Gastroesophageal sphincter (tissue), 4 donors: ENCODE measurements around the gene ACIN1. TPM values are rescaled to one million over a fixed set of nuclear protein-coding genes. Genes with fewer than 3 reads are reported as not detected.

ENCODE experiments used
- ATAC-seq: fragments of 150-250 bp; one replicate; pipeline ENCODE4 v1.9.1; 2016; ENCODE audit warnings: mild to moderate bottlenecking, moderate library complexity
- H3K27ac ChIP-seq, 4 donors: fragments of 200-600 bp; sonication (generic) in 3 of 4; 1 replicate in 3 of 4; 2 replicates in 1 of 4; pipeline ENCODE4 v1.5.1; 2016 to 2019
- H3K27me3 ChIP-seq: fragments of 200-600 bp; sonication (generic); one replicate; pipeline ENCODE4 v1.5.1; 2019
- H3K36me3 ChIP-seq, 2 donors: fragments of 200-600 bp; sonication (generic); one replicate each; pipeline ENCODE4 v1.5.1; 2019; ENCODE audit warnings: control low read depth in 1 of 2
- H3K4me1 ChIP-seq, 3 donors: fragments of 200-600 bp; sonication (generic); 1 replicate in 2 of 3; 2 replicates in 1 of 3; pipeline ENCODE4 v1.5.1; 2016 to 2019; ENCODE audit warnings: control low read depth in 2 of 3
- H3K4me3 ChIP-seq, 2 donors: fragments of 200-600 bp; sonication (generic); one replicate each; pipeline ENCODE4 v1.5.1; 2019; ENCODE audit warnings: mild to moderate bottlenecking in 1 of 2, moderate library complexity in 1 of 2
- H3K9me3 ChIP-seq, 3 donors: fragments of 200-600 bp; sonication (generic); one replicate each; pipeline ENCODE4 v1.5.1; 2017 to 2019; ENCODE audit warnings: control low read depth in 2 of 3
- EP300 ChIP-seq: sonication (generic); formaldehyde crosslinking; IDR thresholded peaks from one replicate; pipeline ENCODE4 v1.6.1; 2017; ENCODE audit warnings: antibody characterized with exemption, mild to moderate bottlenecking
- POLR2A ChIP-seq, 2 donors: fragments of 450-650 bp; IDR thresholded peaks; one replicate each; pipeline ENCODE4 v1.6.1; 2017; ENCODE audit warnings: antibody characterized with exemption in 2 of 2, mild to moderate bottlenecking in 2 of 2, moderate library complexity in 1 of 2
- POLR2AphosphoS5 ChIP-seq: sonication (generic); formaldehyde crosslinking; IDR thresholded peaks from one replicate; pipeline ENCODE4 v1.6.1; 2017; ENCODE audit warnings: antibody characterized with exemption
- WGBS, 2 donors: methylation state at CpG; one replicate each; pipeline ENCODE4 v1.1.5; 2018; ENCODE audit warnings: low coverage in 1 of 2; 5-methylcytosine and 5-hydroxymethylcytosine counted together
- total RNA-seq, 4 donors: library from RNA; depleted of rRNA; stranded (reverse); fragments of >200 nt; gene quantifications; one replicate each; pipeline ENCODE4 v1.1.0, GENCODE V29; 2016
- TF ChIP-seq, protein P1 (sequence below), 4 experiments: fragments of 200-600 bp in 2 of 4; fragments of 450-650 bp in 2 of 4; sonication (generic) in 1 of 4; IDR thresholded peaks; one replicate each; pipeline ENCODE4 v1.5.1; 2017 to 2019; ENCODE audit warnings: antibody characterized with exemption in 4 of 4, mild to moderate bottlenecking in 2 of 4, moderate library complexity in 2 of 4

Gene ACIN1
- total RNA-seq, 4 donors from 2014 or later = 55.7 to 121 (median 91.8) TPM

DNA sequence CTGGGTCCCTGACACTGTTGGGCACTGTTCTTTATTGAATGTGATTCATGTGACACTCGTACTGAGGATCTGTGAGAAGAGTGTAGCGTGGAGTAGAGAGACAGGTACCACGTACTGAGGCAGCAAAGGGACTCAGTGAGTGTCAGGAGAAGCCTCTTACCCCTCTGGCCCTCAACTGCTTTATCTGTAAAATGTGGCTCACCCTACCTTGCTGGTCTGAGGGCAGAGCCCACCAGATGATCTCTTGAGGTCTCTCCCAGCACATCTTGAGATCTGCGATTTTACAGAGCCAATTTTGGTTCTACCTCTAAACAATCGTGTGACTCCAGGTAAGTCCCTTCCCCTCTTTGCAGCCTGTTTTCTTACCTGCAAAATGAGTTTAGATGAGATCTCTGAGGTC, 21.0 kb upstream of the ACIN1 start:
- Histone ChIP-seq H3K27ac (no peak overlapping the region), H3K4me3 (no peak overlapping the region), H3K9me3 (no peaks in the 10 kb centered on the region), H3K36me3 (no peaks in the 10 kb centered on the region), H3K27me3 (peaks cover 59% of the 10 kb centered on the region), H3K4me1 (peaks cover 0 to 3% (median 0%) of the 10 kb centered on the region in 3 donors)
- WGBS, 2 donors = 75 to 94% methylated on average over 2 to 3 of the region's 5 CpGs
- ATAC-seq = no peak
- no peak for TF ChIP-seq POLR2A (IDR thresholded peaks at IDR 0.05)
- no peak for TF ChIP-seq EP300
- no peak for TF ChIP-seq POLR2AphosphoS5
- TF ChIP-seq, protein P1, sequence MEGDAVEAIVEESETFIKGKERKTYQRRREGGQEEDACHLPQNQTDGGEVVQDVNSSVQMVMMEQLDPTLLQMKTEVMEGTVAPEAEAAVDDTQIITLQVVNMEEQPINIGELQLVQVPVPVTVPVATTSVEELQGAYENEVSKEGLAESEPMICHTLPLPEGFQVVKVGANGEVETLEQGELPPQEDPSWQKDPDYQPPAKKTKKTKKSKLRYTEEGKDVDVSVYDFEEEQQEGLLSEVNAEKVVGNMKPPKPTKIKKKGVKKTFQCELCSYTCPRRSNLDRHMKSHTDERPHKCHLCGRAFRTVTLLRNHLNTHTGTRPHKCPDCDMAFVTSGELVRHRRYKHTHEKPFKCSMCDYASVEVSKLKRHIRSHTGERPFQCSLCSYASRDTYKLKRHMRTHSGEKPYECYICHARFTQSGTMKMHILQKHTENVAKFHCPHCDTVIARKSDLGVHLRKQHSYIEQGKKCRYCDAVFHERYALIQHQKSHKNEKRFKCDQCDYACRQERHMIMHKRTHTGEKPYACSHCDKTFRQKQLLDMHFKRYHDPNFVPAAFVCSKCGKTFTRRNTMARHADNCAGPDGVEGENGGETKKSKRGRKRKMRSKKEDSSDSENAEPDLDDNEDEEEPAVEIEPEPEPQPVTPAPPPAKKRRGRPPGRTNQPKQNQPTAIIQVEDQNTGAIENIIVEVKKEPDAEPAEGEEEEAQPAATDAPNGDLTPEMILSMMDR (IDR thresholded peaks at IDR 0.05) = no peak

GRCh38 chr14:23115039-23115731, 20.2 kb upstream of the ACIN1 start:
- TF ChIP-seq POLR2A (IDR thresholded peaks at IDR 0.05) = no peak
- TF ChIP-seq, protein P1 (IDR thresholded peaks at IDR 0.05) = no peak
- TF ChIP-seq EP300 = no peak
- peak; percentile 9 for TF ChIP-seq POLR2AphosphoS5
- Histone ChIP-seq H3K36me3 (no peaks in the 10 kb centered on the region), H3K27me3 (peaks cover 61% of the 10 kb centered on the region), H3K27ac (no peak overlapping the region), H3K9me3 (no peaks in the 10 kb centered on the region), H3K4me3 (no peak overlapping the region), H3K4me1 (no peaks in the 10 kb centered on the region)
- WGBS, 2 donors = 13 to 48% methylated on average over 2 to 4 of the region's 10 CpGs
- no peak for ATAC-seq

DNA sequence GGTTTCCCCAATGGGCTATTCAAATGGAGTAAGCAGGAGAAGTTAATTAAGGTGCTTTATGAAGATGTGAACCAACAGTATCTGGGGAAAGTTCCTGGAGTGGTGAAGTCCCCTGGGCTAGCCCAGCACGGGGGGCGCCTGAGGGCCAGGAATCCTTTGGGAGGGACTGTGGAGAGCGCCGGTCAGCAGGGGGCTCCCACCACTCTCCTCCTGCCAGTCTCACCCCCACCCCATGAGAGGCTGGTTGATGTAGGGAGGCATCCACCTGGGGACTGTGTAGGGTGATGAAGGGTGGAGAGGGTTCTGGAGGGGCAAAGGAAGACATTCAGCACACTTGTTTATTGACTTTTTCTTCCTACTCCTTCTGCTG, 19.7 kb upstream of the ACIN1 start:
- H3K36me3 ChIP-seq = no peaks in the 10 kb centered on the region
- H3K4me1 ChIP-seq = no peaks in the 10 kb centered on the region
- ATAC-seq = no peak
- H3K27me3 ChIP-seq = peaks cover 61% of the 10 kb centered on the region
- no peak overlapping the region for H3K27ac ChIP-seq
- TF ChIP-seq POLR2A (IDR thresholded peaks at IDR 0.05) (no peak), EP300 (no peak), POLR2AphosphoS5 (no peak)
- TF ChIP-seq, protein P1 (IDR thresholded peaks at IDR 0.05) = no peak
- WGBS, 2 donors = 20 to 80% methylated on average over 1 to 3 of the region's 4 CpGs
- H3K4me3 ChIP-seq = no peak overlapping the region
- no peaks in the 10 kb centered on the region for H3K9me3 ChIP-seq

- H3K27me3 ChIP-seq = peaks cover 61% of the 10 kb centered on the region
- ATAC-seq = no peak
- no peak overlapping the region for H3K4me3 ChIP-seq
- H3K27ac ChIP-seq = no peak overlapping the region
- H3K4me1 ChIP-seq = no peaks in the 10 kb centered on the region
- WGBS, 2 donors = 75% methylated on average over 5 of the region's 5 CpGs; no CpG with 5 or more reads in 1 of the 2 donors
- TF ChIP-seq, protein P1 (IDR thresholded peaks at IDR 0.05) = no peak
- TF ChIP-seq POLR2AphosphoS5 (no peak), POLR2A (IDR thresholded peaks at IDR 0.05) (no peak), EP300 (no peak)
- H3K36me3 ChIP-seq = no peaks in the 10 kb centered on the region
- no peaks in the 10 kb centered on the region for H3K9me3 ChIP-seq
Measured at GRCh38 chr14:23114120-23114458, 19.2 kb upstream of the ACIN1 start.

DNA sequence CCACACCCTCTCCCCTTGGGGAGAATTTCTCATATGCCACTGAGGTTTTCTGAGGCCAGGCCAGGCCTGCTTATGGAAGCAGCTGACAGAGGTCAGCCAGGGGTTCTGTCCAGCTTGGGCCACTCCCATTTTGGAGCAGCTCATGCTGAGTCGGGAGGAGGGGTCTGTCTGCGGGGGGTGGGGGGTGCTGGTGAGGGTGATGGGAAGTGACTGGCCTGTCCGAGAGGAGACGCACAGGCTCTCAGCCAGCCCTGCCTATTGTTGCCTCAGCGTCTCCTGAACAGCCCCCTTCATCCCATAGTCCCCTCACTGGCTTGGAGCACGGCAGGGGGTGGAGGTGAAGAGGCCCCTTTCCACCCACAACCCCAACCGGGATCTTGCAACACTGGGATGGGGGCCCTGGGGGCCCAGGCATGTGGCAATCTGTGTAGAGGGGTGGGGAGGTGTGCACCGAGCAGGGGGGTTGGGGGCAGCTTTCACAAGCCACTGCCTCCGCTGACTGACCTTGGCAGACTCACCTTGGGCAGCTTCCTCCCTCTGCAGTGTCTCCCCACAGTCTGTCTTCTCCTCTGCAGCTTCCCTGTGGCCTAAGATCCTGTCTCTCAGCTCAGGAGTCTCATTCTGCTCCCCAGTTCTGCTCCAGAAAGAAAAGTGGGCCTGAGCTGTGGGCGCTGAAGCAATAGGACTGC, 18.6 kb upstream of the ACIN1 start:
- Histone ChIP-seq H3K36me3 (no peaks in the 10 kb centered on the region), H3K9me3 (no peaks in the 10 kb centered on the region), H3K4me1 (no peaks in the 10 kb centered on the region), H3K27ac (no peak overlapping the region), H3K4me3 (no peak overlapping the region), H3K27me3 (peaks cover 57% of the 10 kb centered on the region)
- TF ChIP-seq EP300 = no peak
- no peak for ATAC-seq
- 62% methylated on average over 3 of the region's 10 CpGs; no CpG with 5 or more reads in 1 of the 2 donors for WGBS, 2 donors
